Neuronal stem cell (in vitro differentiated cells): ENCODE measurements around the gene CACUL1.
"Not testable (repeated sequence)": the region's sequence is repeated elsewhere in the genome, so short reads cannot be mapped to it uniquely, and the experiment has no call there.

Experiments
- DNase-seq: peaks from one replicate; pipeline ENCODE4 v3.0.0-alpha.2; 2013; ENCODE audit warnings: low spot score
- H2AFZ ChIP-seq: one replicate; pipeline ENCODE4 v1.6.1; 2013; ENCODE audit warnings: mild to moderate bottlenecking, low read length, inconsistent platforms
- H2AK5ac ChIP-seq: 2 replicates; pipeline ENCODE4 v1.6.1; 2013; ENCODE audit warnings: low read depth, mild to moderate bottlenecking, inconsistent platforms, low read length, moderate library complexity, mixed read lengths
- H2BK120ac ChIP-seq: 2 replicates; pipeline ENCODE4 v1.6.1; 2013; ENCODE audit warnings: low read depth, mild to moderate bottlenecking, inconsistent platforms, low read length, moderate library complexity, mixed read lengths
- H2BK12ac ChIP-seq: one replicate; pipeline ENCODE4 v1.6.1; 2013; ENCODE audit warnings: low read length, inconsistent platforms
- H2BK15ac ChIP-seq: 2 replicates; pipeline ENCODE4 v1.6.1; 2013; ENCODE audit warnings: mild to moderate bottlenecking, low read length, inconsistent platforms, mixed read lengths
- H2BK5ac ChIP-seq: one replicate; pipeline ENCODE4 v1.6.1; 2013; ENCODE audit warnings: inconsistent platforms, mild to moderate bottlenecking, low read length, moderate library complexity
- H3K14ac ChIP-seq: one replicate; pipeline ENCODE4 v1.6.1; 2013; ENCODE audit warnings: low read length, inconsistent platforms
- H3K18ac ChIP-seq: 2 replicates; pipeline ENCODE4 v1.6.1; 2013; ENCODE audit warnings: low read length, inconsistent platforms
- H3K23ac ChIP-seq: 2 replicates; pipeline ENCODE4 v1.6.1; 2013; ENCODE audit warnings: low read depth, mild to moderate bottlenecking, mixed read lengths, low read length, inconsistent platforms; ENCODE audit not compliant: poor library complexity
- H3K27ac ChIP-seq: replicated peaks from 3 replicates; pipeline ENCODE4 v1.5.1; 2013; ENCODE audit warnings: low read length, inconsistent platforms
- H3K27me3 ChIP-seq, 3 experiments: 2 replicates each; pipeline ENCODE4 v1.6.1; 2013; ENCODE audit warnings: low read length in 3 of 3, mild to moderate bottlenecking in 2 of 3, inconsistent platforms in 1 of 3, low read depth in 1 of 3, mixed read lengths in 1 of 3, moderate library complexity in 1 of 3; ENCODE audit not compliant: control insufficient read depth in 3 of 3, insufficient read depth in 3 of 3
- H3K36me3 ChIP-seq, 2 donors: replicated peaks in 1 of 2; 2 replicates each; pipeline ENCODE4 v1.6.1; 2013; ENCODE audit warnings: low read length in 2 of 2; ENCODE audit not compliant: control insufficient read depth in 2 of 2, insufficient read depth in 2 of 2
- H3K4ac ChIP-seq: 2 replicates; pipeline ENCODE4 v1.6.1; 2013; ENCODE audit warnings: inconsistent platforms, mild to moderate bottlenecking, low read length, moderate library complexity
- H3K4me1 ChIP-seq, 2 donors: 1 replicate in 1 of 2; 2 replicates in 1 of 2; pipeline ENCODE4 v1.6.1; 2013; ENCODE audit warnings: low read length in 2 of 2, low read depth in 1 of 2; ENCODE audit not compliant: control insufficient read depth in 2 of 2, insufficient read depth in 1 of 2
- H3K4me2 ChIP-seq: one replicate; pipeline ENCODE4 v1.6.1; 2013; ENCODE audit warnings: mild to moderate bottlenecking, low read length, inconsistent platforms; ENCODE audit not compliant: insufficient read depth, poor library complexity, severe bottlenecking
- H3K4me3 ChIP-seq, 2 donors: 2 replicates each; pipeline ENCODE4 v1.5.1; 2013; ENCODE audit warnings: low read length in 2 of 2, mild to moderate bottlenecking in 2 of 2, inconsistent platforms in 1 of 2, moderate library complexity in 1 of 2
- H3K79me1 ChIP-seq: one replicate; pipeline ENCODE4 v1.6.1; 2013; ENCODE audit warnings: low read depth, mild to moderate bottlenecking, inconsistent platforms, low read length, moderate library complexity
- H3K9ac ChIP-seq: one replicate; pipeline ENCODE4 v1.6.1; 2013; ENCODE audit warnings: mild to moderate bottlenecking, low read depth, low read length, inconsistent platforms; ENCODE audit not compliant: poor library complexity
- H3K9me3 ChIP-seq, 2 donors: replicated peaks in 1 of 2; 2 replicates each; pipeline versions ENCODE3 to v1.6.1; 2013; ENCODE audit warnings: low read length in 2 of 2, mild to moderate bottlenecking in 2 of 2, inconsistent platforms in 1 of 2, low read depth in 1 of 2, mixed read lengths in 1 of 2, moderate library complexity in 1 of 2; ENCODE audit not compliant: control insufficient read depth in 2 of 2, insufficient read depth in 1 of 2
- H4K8ac ChIP-seq: one replicate; pipeline ENCODE4 v1.6.1; 2013; ENCODE audit warnings: low read depth, mild to moderate bottlenecking, inconsistent platforms, low read length, moderate library complexity
- H4K91ac ChIP-seq: one replicate; pipeline ENCODE4 v1.6.1; 2013; ENCODE audit warnings: low read length, low read depth, mild to moderate bottlenecking, inconsistent platforms; ENCODE audit not compliant: poor library complexity
- WGBS, 2 donors: extraction: QIAGEN DNeasy Blood & Tissue Kit; methylation state at CpG; one replicate each; pipeline ENCODE4 v1.1.7; 2013; ENCODE audit warnings: missing lambda C conversion rate in 2 of 2, mixed read lengths in 1 of 2; ENCODE audit not compliant: insufficient read length in 2 of 2, insufficient replicate concordance in 1 of 2; ENCODE audit errors: extremely low coverage in 2 of 2; 5-methylcytosine and 5-hydroxymethylcytosine counted together

The CACUL1 gene

DNA sequence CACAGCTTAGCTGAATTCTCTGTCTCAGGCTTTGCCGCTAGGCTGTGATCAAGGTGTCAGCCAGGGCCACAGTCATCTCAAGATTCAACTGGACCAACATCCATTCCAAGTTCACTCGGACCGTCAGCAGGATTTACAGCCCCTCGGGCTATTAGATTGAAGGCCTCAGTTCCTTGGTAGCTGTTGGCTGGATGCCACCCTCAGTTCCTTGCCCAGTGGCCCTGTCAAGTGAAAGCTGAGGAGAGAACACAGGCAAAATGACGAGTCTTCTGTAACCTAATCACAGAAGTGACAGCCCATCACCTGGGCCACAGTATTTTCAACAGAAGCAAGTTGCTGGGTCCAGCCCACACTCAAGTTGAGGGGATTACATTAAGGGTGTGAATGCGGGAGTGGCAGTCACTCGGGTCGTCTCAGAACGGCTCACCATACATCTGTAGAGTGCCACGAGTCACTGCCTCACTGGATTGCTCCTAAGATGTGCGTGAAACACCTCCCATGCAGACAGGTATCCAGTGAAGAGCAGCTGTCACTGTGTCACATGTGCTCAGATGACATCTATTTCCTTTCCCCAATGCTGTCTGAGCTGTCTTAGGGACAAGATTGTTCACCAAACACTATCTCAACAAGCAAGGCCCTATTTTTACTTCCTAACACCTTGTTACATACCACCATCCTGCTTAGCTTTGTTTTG, 80.4 kb downstream of the CACUL1 start:
- Histone ChIP-seq H3K4ac (no peak overlapping the region), H2BK5ac (no peak overlapping the region), H2BK15ac (no peak overlapping the region), H2BK12ac (no peak overlapping the region), H3K36me3 (peaks cover 0 to 24% of the 10 kb centered on the region in 2 donors), H2AK5ac (no peak overlapping the region), H3K4me1 (peaks cover 0 to 8% of the 10 kb centered on the region in 2 donors), H2BK120ac (no peak overlapping the region), H3K4me2 (no peak overlapping the region), H3K27me3 (no peaks in the 10 kb centered on the region), H3K9me3 (no peaks in the 10 kb centered on the region), H3K4me3 (no peak overlapping the region), H2AFZ (no peak overlapping the region), H3K9ac (no peak overlapping the region), H3K18ac (no peak overlapping the region), H4K8ac (no peak overlapping the region), H3K14ac (no peak overlapping the region), H3K79me1 (no peaks in the 10 kb centered on the region), H3K27ac (no peak overlapping the region), H3K23ac (no peak overlapping the region), H4K91ac (no peak overlapping the region)
- no CpG with 5 or more reads among the region's 11 CpGs for WGBS, 2 donors
- DNase-seq = no peak

DNA sequence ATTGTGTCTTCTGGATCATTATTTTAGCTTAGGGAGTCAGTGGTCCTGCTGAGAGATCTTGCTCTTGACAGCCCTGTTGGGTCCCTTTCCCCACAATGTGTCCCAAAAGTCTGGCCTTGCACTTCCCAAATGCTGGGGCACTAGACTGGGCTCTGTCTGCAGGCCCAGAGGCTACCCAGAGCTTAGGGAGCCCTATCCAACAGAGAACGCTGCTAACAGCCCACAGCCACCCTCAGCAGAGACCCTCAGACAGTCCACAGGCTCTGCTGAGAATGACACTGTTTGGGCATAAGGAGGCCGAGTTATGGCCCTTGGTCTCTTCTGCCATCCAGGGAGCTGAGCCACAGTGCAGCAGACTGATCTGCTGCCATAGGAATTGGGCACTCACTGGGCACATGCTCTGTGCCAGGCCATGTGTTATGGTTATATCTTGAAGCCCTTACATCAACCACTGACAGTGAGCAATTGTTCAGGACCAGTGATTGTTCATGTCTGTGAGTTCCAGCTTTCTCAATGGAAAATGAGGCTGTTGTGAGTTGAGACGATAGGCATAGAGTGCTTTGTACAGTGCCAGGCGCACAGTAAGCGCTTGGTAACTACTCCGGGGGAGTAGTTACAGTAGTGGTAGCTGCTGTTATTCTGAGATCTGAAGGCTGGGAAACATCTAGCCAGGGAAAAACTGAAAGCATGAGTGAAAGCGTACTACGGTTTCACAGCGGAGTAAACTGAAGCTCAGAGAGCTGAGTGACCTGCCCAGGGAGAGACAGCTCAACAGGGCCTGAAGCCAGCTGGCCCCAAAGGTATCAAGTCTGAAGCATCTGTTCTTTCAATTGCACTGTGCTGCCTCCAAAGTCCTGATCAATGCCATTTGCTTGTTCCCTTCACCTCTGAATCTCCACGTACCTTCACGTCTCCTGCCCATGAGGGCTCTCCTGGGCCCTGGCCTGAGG, 81.7 kb downstream of the CACUL1 start:
- H4K8ac ChIP-seq = no peak overlapping the region
- no peak overlapping the region for H3K27ac ChIP-seq
- H2BK120ac ChIP-seq = no peak overlapping the region
- H3K23ac ChIP-seq = no peak overlapping the region
- no peak overlapping the region for H2AFZ ChIP-seq
- no peak overlapping the region for H3K4ac ChIP-seq
- H3K9me3 ChIP-seq = no peaks in the 10 kb centered on the region
- H3K4me3 ChIP-seq = no peak overlapping the region
- H2AK5ac ChIP-seq = no peak overlapping the region
- H2BK5ac ChIP-seq = no peak overlapping the region
- no peak overlapping the region for H3K9ac ChIP-seq
- no peak overlapping the region for H3K14ac ChIP-seq
- no peak overlapping the region for H2BK15ac ChIP-seq
- H3K4me2 ChIP-seq = no peak overlapping the region
- no peak overlapping the region for H2BK12ac ChIP-seq
- no peak overlapping the region for H4K91ac ChIP-seq
- peaks cover 0 to 20% of the 10 kb centered on the region in 2 donors for H3K36me3 ChIP-seq
- H3K18ac ChIP-seq = no peak overlapping the region
- no CpG with 5 or more reads among the region's 11 CpGs for WGBS, 2 donors
- no peaks in the 10 kb centered on the region for H3K79me1 ChIP-seq
- H3K4me1 ChIP-seq = peaks cover 4 to 14% of the 10 kb centered on the region in 2 donors
- no peak for DNase-seq
- no peaks in the 10 kb centered on the region for H3K27me3 ChIP-seq

DNA sequence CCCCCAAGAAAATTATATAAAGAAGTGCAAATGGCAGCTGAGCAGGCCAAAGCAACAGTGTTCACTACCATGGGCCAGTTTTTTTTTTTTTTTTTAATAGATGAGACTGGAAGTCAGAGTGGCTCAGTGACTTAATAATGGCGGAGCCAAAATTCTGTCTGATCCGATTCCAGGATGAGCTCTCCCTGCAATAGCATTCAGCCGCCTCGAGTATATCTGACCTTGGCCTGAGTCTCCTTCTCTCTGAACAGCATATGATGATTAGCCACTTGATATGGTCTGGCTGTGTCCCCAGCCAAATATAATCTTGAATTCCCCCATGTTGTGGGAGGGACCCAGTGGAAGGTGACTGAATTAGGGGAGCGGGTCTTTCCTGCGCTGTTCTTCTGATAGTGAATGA, 82.6 kb downstream of the CACUL1 start:
- Histone ChIP-seq H3K4me2 (no peak overlapping the region), H2AK5ac (no peak overlapping the region), H4K91ac (no peak overlapping the region), H3K4me3 (no peak overlapping the region), H4K8ac (no peak overlapping the region), H3K27ac (no peak overlapping the region), H3K9ac (peak overlapping the region; percentile 26), H2BK5ac (no peak overlapping the region), H3K4me1 (peaks cover 8 to 14% of the 10 kb centered on the region in 2 donors), H3K4ac (no peak overlapping the region), H2AFZ (no peak overlapping the region), H2BK12ac (no peak overlapping the region), H2BK120ac (no peak overlapping the region), H3K18ac (no peak overlapping the region), H3K14ac (no peak overlapping the region), H3K79me1 (no peaks in the 10 kb centered on the region), H3K27me3 (no peaks in the 10 kb centered on the region), H3K23ac (no peak overlapping the region), H3K36me3 (peaks cover 0 to 20% of the 10 kb centered on the region in 2 donors), H3K9me3 (no peaks in the 10 kb centered on the region), H2BK15ac (no peak overlapping the region)
- no CpG with 5 or more reads among the region's 6 CpGs for WGBS, 2 donors
- DNase-seq = no peak

DNA sequence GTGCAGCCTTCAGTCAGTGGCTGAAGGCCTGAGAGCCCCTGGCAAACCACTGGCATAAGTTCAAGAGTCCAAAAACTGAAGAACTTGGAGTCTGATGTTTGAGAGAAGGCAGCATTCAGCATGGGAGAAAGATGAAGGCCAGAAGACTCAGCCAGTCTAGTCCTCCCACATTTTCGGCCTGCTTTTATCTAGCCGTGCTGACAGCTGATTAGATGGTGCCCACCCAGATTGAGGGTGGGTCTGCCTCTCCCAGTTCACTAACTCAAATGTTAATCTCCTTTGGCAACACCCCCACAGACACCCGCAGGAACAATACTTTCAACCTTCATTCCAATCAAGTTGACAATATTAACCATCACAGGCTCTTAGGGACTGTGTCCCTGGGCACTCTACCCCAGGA, 83.5 kb downstream of the CACUL1 start:
- not testable (repeated sequence) for H3K14ac ChIP-seq, H2AK5ac ChIP-seq, H2AFZ ChIP-seq, H4K91ac ChIP-seq, H3K27ac ChIP-seq, H3K4ac ChIP-seq, H3K9ac ChIP-seq, H3K79me1 ChIP-seq, H2BK120ac ChIP-seq, H3K4me2 ChIP-seq, H2BK12ac ChIP-seq, H3K18ac ChIP-seq, H3K23ac ChIP-seq, H2BK5ac ChIP-seq, H3K4me3 ChIP-seq, H2BK15ac ChIP-seq, H3K27me3 ChIP-seq, H4K8ac ChIP-seq, H3K9me3 ChIP-seq, DNase-seq
- Histone ChIP-seq H3K4me1 (peaks cover 8 to 14% of the 10 kb centered on the region in 2 donors), H3K36me3 (peaks cover 0 to 20% of the 10 kb centered on the region in 2 donors)
- no CpG with 5 or more reads among the region's 3 CpGs for WGBS, 2 donors
